DND-41 (cell line): Measurements from ENCODE around the gene ANKRD33.

ENCODE experiments used
- ATAC-seq: fragments of 200-7000 bp; cut with Tn5 transposase; 3 replicates; pipeline ENCODE4 v1.9.1; 2021; ENCODE audit warnings: low read depth; ENCODE audit not compliant: insufficient read depth
- DNase-seq: peaks from one replicate; pipeline ENCODE4 v3.0.0-alpha.2; 2020
- H2AFZ ChIP-seq: 2 replicates; pipeline ENCODE4 v1.6.0; 2012; ENCODE audit warnings: low read depth, low read length
- H3K27ac ChIP-seq: 2 replicates; pipeline ENCODE4 v1.5.1; 2012; ENCODE audit warnings: low read length, inconsistent platforms
- H3K27me3 ChIP-seq: fragments of 200-600 bp; sonication (generic); 2 replicates; pipeline ENCODE4 v1.6.0; 2012; ENCODE audit warnings: low read length, mild to moderate bottlenecking, inconsistent platforms; ENCODE audit not compliant: insufficient read depth, poor library complexity
- H3K36me3 ChIP-seq: 2 replicates; pipeline ENCODE4 v1.5.1; 2012; ENCODE audit warnings: low read length, inconsistent platforms; ENCODE audit not compliant: insufficient read depth
- H3K4me1 ChIP-seq: 2 replicates; pipeline ENCODE4 v1.5.1; 2012; ENCODE audit warnings: mild to moderate bottlenecking, low read length; ENCODE audit not compliant: insufficient read depth
- H3K4me2 ChIP-seq: 2 replicates; pipeline ENCODE4 v1.6.0; 2012; ENCODE audit warnings: mild to moderate bottlenecking, moderate library complexity, low read length, inconsistent platforms; ENCODE audit not compliant: insufficient read depth
- H3K4me3 ChIP-seq, 2 experiments: fragments of 200-600 bp in 1 of 2; shearing (Covaris generic) in 1 of 2; 2 replicates each; pipeline ENCODE4 v1.5.1; 2012 to 2016; ENCODE audit warnings: inconsistent platforms in 2 of 2, low read length in 2 of 2, mild to moderate bottlenecking in 2 of 2, low read depth in 1 of 2, moderate library complexity in 1 of 2
- H3K79me2 ChIP-seq: 2 replicates; pipeline ENCODE4 v1.6.0; 2012; ENCODE audit warnings: low read length, inconsistent platforms; ENCODE audit not compliant: insufficient read depth
- H3K9ac ChIP-seq: 2 replicates; pipeline ENCODE4 v1.6.0; 2012; ENCODE audit warnings: low read depth, mild to moderate bottlenecking, inconsistent platforms, low read length, moderate library complexity
- H3K9me3 ChIP-seq: 2 replicates; pipeline ENCODE4 v1.5.1; 2012; ENCODE audit warnings: low read length, moderate library complexity, mild to moderate bottlenecking, inconsistent platforms; ENCODE audit not compliant: insufficient read depth, severe bottlenecking
- H4K20me1 ChIP-seq: 2 replicates; pipeline ENCODE4 v1.6.0; 2012; ENCODE audit warnings: low read length; ENCODE audit not compliant: insufficient read depth
- CTCF ChIP-seq: IDR thresholded peaks from 2 replicates; pipeline ENCODE4 v1.5.1; 2012; ENCODE audit warnings: borderline replicate concordance, low read length, moderate library complexity, mild to moderate bottlenecking; ENCODE audit not compliant: poor library complexity, severe bottlenecking; ENCODE audit errors: extremely low read depth
- EZH2 ChIP-seq: IDR thresholded peaks from 3 replicates; pipeline ENCODE4 v1.6.1; 2012; ENCODE audit warnings: borderline replicate concordance, low read depth, mild to moderate bottlenecking, moderate library complexity, low read length, inconsistent platforms; ENCODE audit not compliant: severe bottlenecking

Gene ANKRD33

GRCh38 chr12:51855586-51856428 lies 32.1 kb upstream of the ANKRD33 start:
- H3K27ac ChIP-seq, result no peak overlapping the region
- no peak overlapping the region for H3K4me3 ChIP-seq
- no peak for ATAC-seq
- no peaks in the 10 kb centered on the region for H3K9me3 ChIP-seq
- no peak overlapping the region for H2AFZ ChIP-seq
- TF ChIP-seq CTCF, result no peak
- TF ChIP-seq EZH2, result no peak
- no peaks in the 10 kb centered on the region for H3K79me2 ChIP-seq
- H3K36me3 ChIP-seq, result no peaks in the 10 kb centered on the region
- H3K4me1 ChIP-seq, result no peaks in the 10 kb centered on the region
- H3K27me3 ChIP-seq, result peaks cover 4% of the 10 kb centered on the region
- no peak overlapping the region for H3K9ac ChIP-seq
- no peak for DNase-seq
- no peaks in the 10 kb centered on the region for H4K20me1 ChIP-seq
- H3K4me2 ChIP-seq, result no peak overlapping the region

GRCh38 chr12:51860986-51861385 lies 26.9 kb upstream of the ANKRD33 start:
- H3K27me3 ChIP-seq, result no peaks in the 10 kb centered on the region
- TF ChIP-seq EZH2 (no peak), CTCF (no peak)
- H3K27ac ChIP-seq, result no peak overlapping the region
- H3K79me2 ChIP-seq, result no peaks in the 10 kb centered on the region
- no peaks in the 10 kb centered on the region for H3K36me3 ChIP-seq
- H4K20me1 ChIP-seq, result no peaks in the 10 kb centered on the region
- H3K9me3 ChIP-seq, result no peaks in the 10 kb centered on the region
- H3K9ac ChIP-seq, result no peak overlapping the region
- H3K4me3 ChIP-seq, result no peak overlapping the region
- no peak overlapping the region for H3K4me2 ChIP-seq
- H3K4me1 ChIP-seq, result no peaks in the 10 kb centered on the region
- H2AFZ ChIP-seq, result no peak overlapping the region
- ATAC-seq (no peak), DNase-seq (no peak)

- H3K4me1 ChIP-seq, result no peaks in the 10 kb centered on the region
- no peak overlapping the region for H3K4me3 ChIP-seq
- no peaks in the 10 kb centered on the region for H3K9me3 ChIP-seq
- H3K4me2 ChIP-seq, result no peak overlapping the region
- H3K27me3 ChIP-seq, result no peaks in the 10 kb centered on the region
- no peaks in the 10 kb centered on the region for H3K79me2 ChIP-seq
- H4K20me1 ChIP-seq, result no peaks in the 10 kb centered on the region
- no peak overlapping the region for H2AFZ ChIP-seq
- ATAC-seq (no peak), DNase-seq (no peak)
- no peak for TF ChIP-seq CTCF
- no peak for TF ChIP-seq EZH2
- no peaks in the 10 kb centered on the region for H3K36me3 ChIP-seq
- no peak overlapping the region for H3K27ac ChIP-seq
- no peak overlapping the region for H3K9ac ChIP-seq
These were observed 25.0 kb upstream of the ANKRD33 start for GRCh38 chr12:51862947-51863346.
